Activated CD4-positive, alpha-beta T cell treated with anti-CD3 and anti-CD28 coated beads for 24 hours (primary cell): Measurements from ENCODE around the gene OR4C45.
"Not testable (repeated sequence)": the region's sequence is repeated elsewhere in the genome, so short reads cannot be mapped to it uniquely, and the experiment has no call there.

Experiments used
- DNase-seq, 2 donors: peaks; one replicate each; pipeline ENCODE4 v3.0.0-alpha.2; 2020; ENCODE audit warnings: low read depth in 2 of 2

The OR4C45 gene

DNA sequence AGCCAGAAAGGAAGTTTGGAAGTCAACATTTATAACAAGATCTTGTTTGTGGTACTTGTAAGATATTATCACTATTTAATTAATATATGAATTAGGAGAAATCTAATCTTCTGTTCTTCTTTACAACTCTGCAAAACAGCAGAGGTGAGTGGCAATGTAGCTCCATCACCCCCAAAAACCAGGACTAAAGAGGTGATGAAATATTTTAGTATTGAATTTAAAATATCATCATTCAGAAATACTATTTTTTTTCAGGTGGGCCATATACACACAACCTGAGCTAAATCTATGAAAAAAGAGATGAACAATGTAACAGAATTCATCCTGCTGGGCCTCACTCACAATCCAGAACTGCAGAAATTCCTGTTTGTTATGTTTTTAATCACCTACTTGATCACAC, at the start of gene OR4C45:
OR4C45 (plus strand) TSS at position 301 of the 400 bp plus-strand sequence.
- DNase-seq: no peak

- peak in 1 of 2 donors; percentile 0 for DNase-seq
Measured at GRCh38 chr11:49995565-49995964, 37.1 kb upstream of the OR4C45 start.

GRCh38 chr11:50030193-50030592, 2.5 kb upstream of the OR4C45 start:
- DNase-seq: no peak

DNA sequence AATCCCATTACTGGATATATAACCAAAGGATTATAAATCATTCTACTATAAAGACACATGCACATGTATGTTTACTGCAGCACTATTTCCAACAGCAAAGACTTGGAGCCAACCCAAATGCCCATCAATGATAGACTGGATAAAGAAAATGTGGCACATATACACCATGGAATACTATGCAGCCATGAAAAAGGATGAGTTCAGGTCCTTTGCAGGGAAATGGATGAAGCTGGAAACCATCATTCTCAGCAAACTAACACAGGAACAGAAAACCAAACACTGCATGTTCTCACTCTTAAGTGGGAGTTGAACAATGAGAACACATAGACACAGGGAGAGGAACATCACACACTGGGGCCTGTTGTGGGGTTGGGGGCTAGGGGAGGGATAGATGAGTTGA, 3.6 kb downstream of the OR4C45 start:
- not testable (repeated sequence) for DNase-seq

DNA sequence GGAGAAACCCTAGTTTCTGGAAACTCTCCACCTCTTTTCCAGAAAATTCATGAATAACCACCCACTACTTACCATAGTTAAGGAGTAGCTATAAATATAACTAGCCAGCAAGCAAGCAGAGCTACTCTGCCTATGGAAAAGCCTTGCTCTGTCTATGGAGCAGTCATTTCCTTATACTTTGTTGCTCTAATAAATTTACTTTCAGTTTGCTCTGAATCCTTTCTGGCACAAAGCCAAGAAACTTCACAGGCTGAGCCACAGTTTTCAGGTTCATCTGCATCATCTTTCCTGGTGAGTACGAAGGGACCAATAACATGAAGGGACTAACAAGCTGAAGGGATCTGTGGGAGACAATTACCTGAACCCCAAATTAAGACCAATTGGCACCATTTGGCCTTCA, 4.6 kb downstream of the OR4C45 start:
- no peak for DNase-seq

- no peak for DNase-seq
Measured at GRCh38 chr11:50044647-50045046, 12.0 kb downstream of the OR4C45 start.

GRCh38 chr11:50063056-50063455, 30.4 kb downstream of the OR4C45 start:
- DNase-seq: not testable (repeated sequence)

- no peak for DNase-seq
Measured at GRCh38 chr11:50070389-50070788, 37.7 kb downstream of the OR4C45 start.

DNA sequence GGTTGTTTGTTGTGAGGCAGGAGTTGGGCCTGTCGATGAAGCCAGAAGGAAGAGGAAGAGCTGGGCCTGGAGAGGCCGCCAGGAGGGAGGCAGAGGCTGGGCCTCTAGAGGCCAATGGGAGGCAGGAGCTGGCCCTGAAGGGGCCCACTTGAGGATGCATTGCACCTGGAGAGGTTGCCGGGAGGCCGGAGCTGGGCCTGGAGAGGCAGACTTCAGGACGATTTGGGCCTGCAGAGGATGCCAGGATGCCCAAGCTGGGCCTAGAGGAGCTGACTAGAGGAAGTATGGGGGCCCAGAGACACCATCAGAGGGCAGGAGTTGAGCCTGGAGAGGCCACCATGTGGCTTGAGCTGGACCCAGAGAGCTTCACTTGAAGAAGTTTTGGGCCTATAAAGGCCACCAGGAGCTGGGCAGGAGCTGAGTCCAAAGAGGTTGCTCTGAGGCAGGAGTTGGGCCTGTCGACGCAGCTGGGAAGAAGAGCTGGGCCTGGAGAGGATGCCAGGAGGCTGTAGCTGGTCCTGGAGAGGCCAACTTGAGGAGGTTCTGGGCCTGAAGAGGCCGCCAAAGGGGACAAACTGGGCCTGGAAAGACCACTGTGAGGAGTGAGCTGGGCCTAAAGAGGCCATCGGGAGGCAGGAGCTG, 39.0 kb downstream of the OR4C45 start:
- no peak for DNase-seq

DNA sequence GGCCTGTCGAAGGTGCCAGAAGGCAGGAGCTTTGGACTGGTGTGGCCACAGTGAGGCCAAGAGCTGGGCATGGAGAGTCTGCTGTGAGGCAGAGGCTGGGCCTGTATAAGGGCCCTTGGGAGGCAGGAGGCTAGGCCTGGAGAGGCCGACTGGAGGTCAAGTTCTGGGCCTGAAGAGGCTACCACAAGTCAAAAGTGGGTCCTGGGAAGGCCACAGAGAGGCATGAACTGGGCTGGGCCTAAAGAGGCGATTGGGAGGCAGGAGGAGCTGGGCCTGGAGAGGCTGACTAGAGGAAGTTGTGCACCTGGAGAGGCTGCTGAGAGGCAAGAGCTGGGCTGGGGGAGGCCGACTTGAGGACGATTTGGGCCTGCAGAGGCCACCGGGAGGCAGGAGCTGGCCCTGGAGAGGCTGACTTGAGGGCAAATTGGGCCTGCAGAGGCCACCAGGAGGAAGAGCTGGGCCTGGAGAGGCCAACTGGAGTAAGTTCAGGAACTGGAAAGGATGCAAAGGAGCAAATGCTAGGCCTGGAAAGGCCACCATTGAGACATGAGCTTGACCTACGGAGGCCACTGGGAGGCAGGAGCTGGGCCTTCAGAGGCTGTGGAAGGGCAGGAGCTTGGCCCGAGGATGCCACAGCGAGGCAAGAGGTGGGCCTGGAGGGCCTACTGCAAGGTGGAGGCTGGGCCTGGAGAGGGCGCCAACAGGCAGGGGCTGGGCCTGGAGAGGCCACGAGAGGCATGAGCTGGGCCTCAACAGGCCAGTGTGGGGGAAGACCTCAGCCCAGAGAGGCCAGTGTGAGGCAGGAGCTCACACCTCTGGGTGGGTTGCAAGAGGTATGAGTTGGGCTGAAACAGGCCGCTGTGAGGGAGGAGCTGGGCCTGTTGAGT, 39.8 kb downstream of the OR4C45 start:
- DNase-seq: no peak

DNA sequence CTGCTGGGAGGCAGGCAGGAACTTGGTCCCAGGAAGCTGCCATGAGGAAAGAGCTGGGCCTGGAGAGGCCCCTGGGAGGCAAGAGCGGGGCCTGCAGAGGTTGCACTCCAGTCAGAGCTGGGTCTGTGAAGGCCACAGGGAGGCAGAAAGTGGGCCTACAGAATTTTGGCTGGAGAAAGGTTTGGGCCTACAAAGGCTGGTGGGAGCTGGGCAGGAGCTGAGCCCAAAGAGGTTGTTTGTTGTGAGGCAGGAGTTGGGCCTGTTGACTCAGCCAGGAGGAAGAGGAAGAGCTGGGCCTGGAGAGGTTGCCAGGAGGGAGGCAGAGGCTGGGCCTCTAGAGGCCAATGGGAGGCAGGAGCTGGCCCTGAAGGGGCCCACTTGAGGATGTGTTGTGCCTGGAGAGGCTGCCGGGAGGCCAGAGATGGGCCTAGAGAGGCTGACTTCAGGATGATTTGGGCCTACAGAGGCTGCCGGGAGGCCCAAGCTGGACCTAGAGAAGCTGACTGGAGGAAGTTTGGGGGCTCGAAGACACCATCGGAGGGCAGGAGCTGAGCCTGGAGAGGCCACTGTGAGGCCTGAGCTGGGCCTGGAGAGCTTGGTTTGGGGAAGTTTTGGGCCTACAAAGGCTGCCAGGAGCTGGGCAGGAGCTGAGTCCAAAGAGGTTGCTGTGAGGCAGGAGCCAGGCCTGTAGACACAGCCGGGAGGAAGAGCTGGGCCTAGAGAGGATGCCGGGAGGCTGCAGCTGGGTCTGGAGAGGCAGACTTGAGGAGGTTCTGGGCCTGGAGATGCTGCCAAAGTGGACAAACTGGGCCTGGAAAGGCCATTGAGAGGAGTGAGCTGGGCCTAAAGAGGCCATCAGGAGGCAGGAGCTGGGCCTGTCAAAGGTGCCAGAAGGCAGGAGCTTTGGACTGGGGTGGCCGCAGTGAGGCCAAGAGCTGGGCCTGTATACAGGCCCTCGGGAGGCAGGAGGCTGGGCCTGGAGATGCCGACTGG, 40.7 kb downstream of the OR4C45 start:
- no peak for DNase-seq

DNA sequence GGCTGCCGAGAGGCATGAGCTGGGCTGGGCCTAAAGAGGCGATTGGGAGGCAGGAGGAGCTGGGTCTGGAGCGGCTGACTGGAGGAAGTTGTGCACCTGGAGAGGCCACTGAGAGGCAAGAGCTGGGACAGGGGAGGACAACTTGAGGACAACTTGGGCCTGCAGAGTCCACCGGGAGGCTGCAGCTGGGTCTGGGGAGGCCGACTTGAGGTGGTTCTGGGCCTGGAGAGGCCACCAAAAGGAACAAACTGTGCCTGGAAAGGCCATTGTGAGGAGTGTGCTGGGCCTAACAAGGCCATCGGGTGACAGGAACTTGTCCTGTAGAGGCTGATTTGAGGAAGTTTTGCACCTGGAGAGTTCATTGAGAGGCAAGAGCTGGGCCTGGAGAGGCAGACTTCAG, 41.5 kb downstream of the OR4C45 start:
- no peak for DNase-seq

DNA sequence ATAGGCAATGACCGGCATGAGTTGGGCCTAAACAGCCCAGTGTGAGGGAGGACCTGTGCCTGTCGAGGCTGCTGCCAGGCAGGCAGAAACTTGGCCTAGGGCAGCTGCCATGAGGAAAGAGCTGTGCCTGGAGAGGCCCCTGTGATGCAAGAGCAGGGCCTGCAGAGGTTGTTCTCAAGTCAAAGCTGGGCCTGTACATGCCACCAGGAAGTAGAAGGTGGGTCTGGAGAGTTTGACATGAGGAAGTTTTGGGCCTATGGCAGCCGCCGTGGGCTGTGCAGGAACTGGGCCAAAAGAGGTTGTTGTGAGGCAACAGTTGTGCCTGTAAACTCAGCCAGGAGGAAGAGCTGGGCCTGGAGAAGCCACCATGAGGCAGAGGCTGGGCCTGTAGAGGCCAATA, 43.2 kb downstream of the OR4C45 start:
- DNase-seq: no peak

DNA sequence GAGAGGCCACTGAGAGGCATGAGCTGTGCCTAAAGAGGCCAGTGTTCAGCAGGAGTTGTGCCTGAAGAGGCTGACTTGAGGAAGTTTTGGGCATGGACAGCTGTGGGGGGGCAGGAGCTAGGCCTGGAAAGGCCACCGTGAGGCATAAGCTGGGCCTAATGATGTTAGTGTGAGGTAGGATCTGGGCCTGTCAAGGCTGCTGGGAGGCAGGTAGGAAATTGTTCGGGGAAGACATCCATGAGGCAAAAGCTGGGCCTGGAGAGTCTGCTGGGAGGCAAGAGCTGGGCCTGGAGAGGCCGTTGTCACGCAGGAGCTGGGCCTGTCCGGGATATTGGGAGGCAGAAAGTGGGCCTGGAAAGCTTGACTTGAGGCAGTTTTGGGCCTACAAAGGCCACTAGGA, 44.9 kb downstream of the OR4C45 start:
- DNase-seq: no peak

- DNase-seq: no peak
Measured at GRCh38 chr11:50078001-50078400, 45.3 kb downstream of the OR4C45 start.

GRCh38 chr11:50078946-50079345, 46.3 kb downstream of the OR4C45 start:
- DNase-seq: not testable (repeated sequence)

DNA sequence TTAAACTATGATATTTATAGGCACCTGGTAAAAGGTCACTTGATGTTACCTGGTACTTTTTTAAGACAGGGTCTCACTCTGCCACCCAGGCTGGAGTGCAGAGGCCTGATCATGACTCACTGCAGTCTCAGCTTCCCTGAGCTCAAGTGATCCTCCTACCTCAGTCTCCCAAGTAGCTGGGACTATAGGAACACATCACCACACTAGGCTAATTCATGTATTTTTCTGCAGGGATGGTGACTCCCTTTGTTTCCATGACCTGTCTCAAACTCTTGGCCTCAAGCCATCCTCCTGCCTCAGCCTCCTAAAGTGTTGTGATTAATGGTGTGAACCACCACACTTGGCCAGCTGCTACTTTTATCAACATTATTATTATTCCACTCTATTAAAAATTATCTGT, 47.6 kb downstream of the OR4C45 start:
- no peak for DNase-seq
